Trophoblast cell (in vitro differentiated cells and primary cell): ENCODE results near the gene DENND1A.

Experiments used
- DNase-seq, 2 donors: peaks; one replicate each; pipeline ENCODE4 v3.0.0-alpha.2; 2016
- H2AFZ ChIP-seq: 2 replicates; pipeline ENCODE4 v1.6.1; 2013; ENCODE audit warnings: low read length, moderate library complexity, mild to moderate bottlenecking; ENCODE audit not compliant: insufficient read depth, poor library complexity
- H2AK5ac ChIP-seq: 2 replicates; pipeline ENCODE4 v1.6.1; 2013; ENCODE audit warnings: mild to moderate bottlenecking, low read length
- H2BK120ac ChIP-seq: 2 replicates; pipeline ENCODE4 v1.6.1; 2013; ENCODE audit warnings: low read length, mild to moderate bottlenecking, moderate library complexity; ENCODE audit not compliant: insufficient read depth, poor library complexity
- H2BK12ac ChIP-seq: 2 replicates; pipeline ENCODE4 v1.6.1; 2013; ENCODE audit warnings: mild to moderate bottlenecking, low read length, moderate library complexity
- H2BK5ac ChIP-seq: 2 replicates; pipeline ENCODE4 v1.6.1; 2013; ENCODE audit warnings: low read length, low read depth, moderate library complexity, mild to moderate bottlenecking; ENCODE audit not compliant: poor library complexity
- H3K14ac ChIP-seq: 2 replicates; pipeline ENCODE4 v1.6.1; 2013; ENCODE audit warnings: mild to moderate bottlenecking, low read length
- H3K18ac ChIP-seq: 2 replicates; pipeline ENCODE4 v1.6.1; 2013; ENCODE audit warnings: mild to moderate bottlenecking, low read length
- H3K23ac ChIP-seq: 2 replicates; pipeline ENCODE4 v1.6.1; 2013; ENCODE audit warnings: low read length
- H3K27ac ChIP-seq: 2 replicates; pipeline ENCODE4 v1.5.1; 2013; ENCODE audit warnings: low read depth, mild to moderate bottlenecking, inconsistent platforms, low read length, moderate library complexity
- H3K27me3 ChIP-seq: 2 replicates; pipeline ENCODE4 v1.6.1; 2013; ENCODE audit warnings: inconsistent platforms, mild to moderate bottlenecking, low read length, moderate library complexity; ENCODE audit not compliant: insufficient read depth
- H3K36me3 ChIP-seq, 2 experiments: 1 replicate in 1 of 2; 2 replicates in 1 of 2; pipeline ENCODE4 v1.6.1; 2013; ENCODE audit warnings: low read length in 2 of 2, mild to moderate bottlenecking in 2 of 2, moderate library complexity in 1 of 2; ENCODE audit not compliant: insufficient read depth in 2 of 2, control insufficient read depth in 1 of 2
- H3K4ac ChIP-seq: 2 replicates; pipeline ENCODE4 v1.6.1; 2013; ENCODE audit warnings: low read depth, mild to moderate bottlenecking, low read length, moderate library complexity
- H3K4me1 ChIP-seq, 2 experiments: 1 replicate in 1 of 2; 2 replicates in 1 of 2; pipeline ENCODE4 v1.6.1; 2013; ENCODE audit warnings: low read length in 2 of 2, mild to moderate bottlenecking in 2 of 2, moderate library complexity in 1 of 2; ENCODE audit not compliant: insufficient read depth in 2 of 2, control insufficient read depth in 1 of 2
- H3K4me2 ChIP-seq: 2 replicates; pipeline ENCODE4 v1.6.1; 2013; ENCODE audit warnings: inconsistent platforms, mild to moderate bottlenecking, low read length, moderate library complexity
- H3K4me3 ChIP-seq: 2 replicates; pipeline ENCODE4 v1.5.1; 2013; ENCODE audit warnings: mild to moderate bottlenecking, low read depth, low read length, inconsistent platforms
- H3K79me1 ChIP-seq: one replicate; pipeline ENCODE4 v1.6.1; 2013; ENCODE audit warnings: low read length
- H3K79me2 ChIP-seq: 2 replicates; pipeline ENCODE4 v1.6.1; 2013; ENCODE audit warnings: low read length, mild to moderate bottlenecking; ENCODE audit not compliant: control insufficient read depth, insufficient read depth, poor library complexity
- H3K9ac ChIP-seq: 2 replicates; pipeline ENCODE4 v1.6.1; 2013; ENCODE audit warnings: mild to moderate bottlenecking, low read length
- H3K9me3 ChIP-seq: 2 replicates; pipeline ENCODE4 v1.6.1; 2013; ENCODE audit warnings: low read depth, mild to moderate bottlenecking, control low read depth, inconsistent platforms, low read length; ENCODE audit not compliant: insufficient read depth
- H4K12ac ChIP-seq: 2 replicates; pipeline ENCODE4 v1.6.1; 2013; ENCODE audit warnings: low read depth, mild to moderate bottlenecking, low read length, moderate library complexity
- H4K8ac ChIP-seq: 2 replicates; pipeline ENCODE4 v1.6.1; 2013; ENCODE audit warnings: low read depth, mild to moderate bottlenecking, low read length, moderate library complexity
- H4K91ac ChIP-seq: one replicate; pipeline ENCODE4 v1.6.1; 2013; ENCODE audit warnings: low read depth, mild to moderate bottlenecking, low read length, moderate library complexity
- WGBS: extraction: QIAGEN DNeasy Blood & Tissue Kit; methylation state at CpG from one replicate; pipeline ENCODE4 v1.1.7; 2013; ENCODE audit warnings: missing lambda C conversion rate; ENCODE audit not compliant: insufficient read length, insufficient coverage; ENCODE audit errors: extremely low coverage; 5-methylcytosine and 5-hydroxymethylcytosine counted together

DENND1A gene

GRCh38 chr9:123480096-123480495 is 449.8 kb downstream of the DENND1A start:
- no peak for DNase-seq

GRCh38 chr9:123478967-123479602 is 450.8 kb downstream of the DENND1A start:
- Histone ChIP-seq H4K8ac (no peak overlapping the region), H3K9me3 (no peaks in the 10 kb centered on the region), H3K9ac (no peak overlapping the region), H2BK12ac (no peak overlapping the region), H4K12ac (no peak overlapping the region), H3K4me1 (peaks cover 0 to 2% of the 10 kb centered on the region in 2 experiments), H3K27ac (no peak overlapping the region), H3K36me3 (no peaks in the 10 kb centered on the region), H2BK5ac (no peak overlapping the region), H3K4ac (no peak overlapping the region), H2AK5ac (no peak overlapping the region), H4K91ac (no peak overlapping the region), H3K4me3 (no peak overlapping the region), H2AFZ (no peak overlapping the region), H3K4me2 (no peak overlapping the region), H3K27me3 (no peaks in the 10 kb centered on the region), H3K14ac (no peak overlapping the region), H3K79me2 (no peaks in the 10 kb centered on the region), H3K18ac (no peak overlapping the region), H3K23ac (no peak overlapping the region), H3K79me1 (no peaks in the 10 kb centered on the region), H2BK120ac (no peak overlapping the region)
- DNase-seq: peak in 1 of 2 donors; percentile 16
- no CpG with 5 or more reads among the region's 5 CpGs for WGBS

More at GRCh38 chr9:123480096-123480495, 449.8 kb downstream of the DENND1A start:
- no peak overlapping the region for H3K4me3 ChIP-seq
- WGBS: no CpG with 5 or more reads among the region's 9 CpGs
- H3K36me3 ChIP-seq: no peaks in the 10 kb centered on the region
- no peaks in the 10 kb centered on the region for H3K27me3 ChIP-seq
- H3K79me1 ChIP-seq: no peaks in the 10 kb centered on the region
- H4K91ac ChIP-seq: no peak overlapping the region
- H3K23ac ChIP-seq: no peak overlapping the region
- no peak overlapping the region for H3K18ac ChIP-seq
- no peak overlapping the region for H3K9ac ChIP-seq
- H4K12ac ChIP-seq: no peak overlapping the region
- H2BK120ac ChIP-seq: no peak overlapping the region
- H2AK5ac ChIP-seq: no peak overlapping the region
- H3K14ac ChIP-seq: no peak overlapping the region
- no peak overlapping the region for H3K27ac ChIP-seq
- no peak overlapping the region for H2BK12ac ChIP-seq
- no peak overlapping the region for H3K4ac ChIP-seq
- H2BK5ac ChIP-seq: no peak overlapping the region
- no peak overlapping the region for H4K8ac ChIP-seq
- H3K4me1 ChIP-seq: peaks cover 0 to 2% of the 10 kb centered on the region in 2 experiments
- no peak overlapping the region for H2AFZ ChIP-seq
- no peak overlapping the region for H3K4me2 ChIP-seq
- peaks cover 2% of the 10 kb centered on the region for H3K9me3 ChIP-seq
- H3K79me2 ChIP-seq: no peaks in the 10 kb centered on the region

- H3K9ac ChIP-seq: no peak overlapping the region
- no peaks in the 10 kb centered on the region for H3K79me1 ChIP-seq
- no peak overlapping the region for H4K12ac ChIP-seq
- H2AFZ ChIP-seq: no peak overlapping the region
- no peak overlapping the region for H4K91ac ChIP-seq
- peak; percentile 84 to 93 for DNase-seq
- WGBS: no CpG with 5 or more reads among the region's 6 CpGs
- no peak overlapping the region for H3K18ac ChIP-seq
- peaks cover 0 to 2% of the 10 kb centered on the region in 2 experiments for H3K4me1 ChIP-seq
- no peak overlapping the region for H3K14ac ChIP-seq
- H3K27me3 ChIP-seq: no peaks in the 10 kb centered on the region
- no peak overlapping the region for H2AK5ac ChIP-seq
- no peaks in the 10 kb centered on the region for H3K36me3 ChIP-seq
- H3K4me3 ChIP-seq: no peak overlapping the region
- H3K23ac ChIP-seq: no peak overlapping the region
- no peak overlapping the region for H2BK120ac ChIP-seq
- H4K8ac ChIP-seq: no peak overlapping the region
- H3K9me3 ChIP-seq: no peaks in the 10 kb centered on the region
- H2BK5ac ChIP-seq: no peak overlapping the region
- no peak overlapping the region for H3K4ac ChIP-seq
- H3K4me2 ChIP-seq: no peak overlapping the region
- H2BK12ac ChIP-seq: no peak overlapping the region
- no peak overlapping the region for H3K27ac ChIP-seq
- no peaks in the 10 kb centered on the region for H3K79me2 ChIP-seq
These were observed 451.8 kb downstream of the DENND1A start for GRCh38 chr9:123478160-123478559.

GRCh38 chr9:123475407-123475806 is 454.5 kb downstream of the DENND1A start:
- Histone ChIP-seq H3K9ac (no peak overlapping the region), H4K12ac (no peak overlapping the region), H3K27me3 (no peaks in the 10 kb centered on the region), H4K8ac (no peak overlapping the region), H3K4me2 (no peak overlapping the region), H3K9me3 (no peaks in the 10 kb centered on the region), H3K79me2 (no peaks in the 10 kb centered on the region), H2BK120ac (no peak overlapping the region), H3K4ac (no peak overlapping the region), H3K18ac (no peak overlapping the region), H3K14ac (no peak overlapping the region), H2BK5ac (no peak overlapping the region), H2BK12ac (no peak overlapping the region), H3K79me1 (no peaks in the 10 kb centered on the region), H4K91ac (no peak overlapping the region), H2AFZ (no peak overlapping the region), H3K23ac (no peak overlapping the region), H3K4me3 (no peak overlapping the region), H3K36me3 (no peaks in the 10 kb centered on the region), H2AK5ac (no peak overlapping the region), H3K4me1 (peaks cover under 1 to 2% of the 10 kb centered on the region in 2 experiments), H3K27ac (no peak overlapping the region)
- WGBS: no CpG with 5 or more reads among the region's 11 CpGs
- no peak for DNase-seq
